Rectal smooth muscle tissue (tissue), 1 donor: ENCODE measurements around the gene PTS.

Experiments
- H3K27ac ChIP-seq: one replicate; pipeline ENCODE4 v1.7.0; 2013; ENCODE audit warnings: low read depth, low read length, inconsistent platforms
- H3K27me3 ChIP-seq: one replicate; pipeline ENCODE4 v1.7.0; 2013; ENCODE audit warnings: low read length; ENCODE audit not compliant: control insufficient read depth, insufficient read depth
- H3K36me3 ChIP-seq: one replicate; pipeline ENCODE4 v1.7.0; 2013; ENCODE audit warnings: low read length; ENCODE audit not compliant: control insufficient read depth, insufficient read depth
- H3K4me1 ChIP-seq: one replicate; pipeline ENCODE4 v1.7.0; 2013; ENCODE audit warnings: low read length; ENCODE audit not compliant: control insufficient read depth, insufficient read depth
- H3K4me3 ChIP-seq: one replicate; pipeline ENCODE4 v1.7.0; 2013; ENCODE audit warnings: low read length
- H3K9ac ChIP-seq: one replicate; pipeline ENCODE4 v1.7.0; 2013; ENCODE audit warnings: low read length

The PTS gene

GRCh38 chr11:112223754-112224532 lies 2.3 kb upstream of the PTS start:
- Histone ChIP-seq H3K36me3 (no peaks in the 10 kb centered on the region), H3K27me3 (no peaks in the 10 kb centered on the region), H3K27ac (no peak overlapping the region), H3K4me1 (peaks cover 4% of the 10 kb centered on the region), H3K4me3 (no peak overlapping the region), H3K9ac (no peak overlapping the region)

- H3K4me1 ChIP-seq: peaks cover 4% of the 10 kb centered on the region
- H3K36me3 ChIP-seq: no peaks in the 10 kb centered on the region
- H3K27ac ChIP-seq: peak overlapping the region; percentile 99
- H3K27me3 ChIP-seq: no peaks in the 10 kb centered on the region
- H3K9ac ChIP-seq: peak overlapping the region; percentile 100
- peak overlapping the region; percentile 99 for H3K4me3 ChIP-seq
These were observed 521 bp upstream of the PTS start for GRCh38 chr11:112225753-112226061.

- Histone ChIP-seq H3K36me3 (no peaks in the 10 kb centered on the region), H3K9ac (peak overlapping the region; percentile 100), H3K27me3 (no peaks in the 10 kb centered on the region), H3K4me1 (peaks cover 4% of the 10 kb centered on the region), H3K27ac (peak overlapping the region; percentile 99), H3K4me3 (peak overlapping the region; percentile 99)
These were observed 688 bp downstream of the PTS start for GRCh38 chr11:112226831-112227401.

GRCh38 chr11:112227471-112227870 lies 1.2 kb downstream of the PTS start:
- H3K4me3 ChIP-seq: peak overlapping the region; percentile 99
- peak overlapping the region; percentile 99 for H3K27ac ChIP-seq
- no peak overlapping the region for H3K9ac ChIP-seq
- H3K4me1 ChIP-seq: peaks cover 4% of the 10 kb centered on the region
- no peaks in the 10 kb centered on the region for H3K27me3 ChIP-seq
- H3K36me3 ChIP-seq: no peaks in the 10 kb centered on the region

GRCh38 chr11:112228706-112229105 lies 2.5 kb downstream of the PTS start:
- Histone ChIP-seq H3K4me1 (peaks cover 4% of the 10 kb centered on the region), H3K27me3 (no peaks in the 10 kb centered on the region), H3K4me3 (no peak overlapping the region), H3K36me3 (no peaks in the 10 kb centered on the region), H3K9ac (no peak overlapping the region), H3K27ac (no peak overlapping the region)

- H3K27ac ChIP-seq: no peak overlapping the region
- H3K4me1 ChIP-seq: peaks cover 4% of the 10 kb centered on the region
- no peaks in the 10 kb centered on the region for H3K36me3 ChIP-seq
- H3K9ac ChIP-seq: no peak overlapping the region
- no peaks in the 10 kb centered on the region for H3K27me3 ChIP-seq
- no peak overlapping the region for H3K4me3 ChIP-seq
These were observed 2.9 kb downstream of the PTS start for GRCh38 chr11:112229159-112229558.

- Histone ChIP-seq H3K4me3 (no peak overlapping the region), H3K36me3 (no peaks in the 10 kb centered on the region), H3K27ac (no peak overlapping the region), H3K27me3 (no peaks in the 10 kb centered on the region), H3K4me1 (peaks cover 4% of the 10 kb centered on the region), H3K9ac (no peak overlapping the region)
These were observed 3.7 kb downstream of the PTS start for GRCh38 chr11:112229746-112230433.

GRCh38 chr11:112231952-112232351 lies 5.7 kb downstream of the PTS start:
- Histone ChIP-seq H3K36me3 (peaks cover 6% of the 10 kb centered on the region), H3K4me3 (no peak overlapping the region), H3K4me1 (peaks cover 4% of the 10 kb centered on the region), H3K27ac (no peak overlapping the region), H3K27me3 (no peaks in the 10 kb centered on the region), H3K9ac (no peak overlapping the region)

GRCh38 chr11:112235750-112236390 lies 9.6 kb downstream of the PTS start:
- no peaks in the 10 kb centered on the region for H3K27me3 ChIP-seq
- H3K4me3 ChIP-seq: no peak overlapping the region
- H3K4me1 ChIP-seq: no peaks in the 10 kb centered on the region
- H3K27ac ChIP-seq: no peak overlapping the region
- H3K36me3 ChIP-seq: peaks cover 10% of the 10 kb centered on the region
- no peak overlapping the region for H3K9ac ChIP-seq

GRCh38 chr11:112237451-112237850 lies 11.2 kb downstream of the PTS start:
- no peak overlapping the region for H3K27ac ChIP-seq
- H3K4me3 ChIP-seq: no peak overlapping the region
- H3K4me1 ChIP-seq: no peaks in the 10 kb centered on the region
- peaks cover 10% of the 10 kb centered on the region for H3K36me3 ChIP-seq
- H3K9ac ChIP-seq: no peak overlapping the region
- H3K27me3 ChIP-seq: no peaks in the 10 kb centered on the region

- peaks cover 10% of the 10 kb centered on the region for H3K36me3 ChIP-seq
- no peak overlapping the region for H3K4me3 ChIP-seq
- H3K27ac ChIP-seq: no peak overlapping the region
- H3K9ac ChIP-seq: no peak overlapping the region
- H3K4me1 ChIP-seq: no peaks in the 10 kb centered on the region
- no peaks in the 10 kb centered on the region for H3K27me3 ChIP-seq
These were observed 11.8 kb downstream of the PTS start for GRCh38 chr11:112238041-112238440.

GRCh38 chr11:112241486-112241885 lies 15.3 kb downstream of the PTS start:
- peaks cover 4% of the 10 kb centered on the region for H3K36me3 ChIP-seq
- no peak overlapping the region for H3K9ac ChIP-seq
- no peak overlapping the region for H3K4me3 ChIP-seq
- H3K27ac ChIP-seq: no peak overlapping the region
- H3K4me1 ChIP-seq: no peaks in the 10 kb centered on the region
- H3K27me3 ChIP-seq: no peaks in the 10 kb centered on the region
